SW 1271 (cell line): ENCODE data around the gene PPP1R9A.
"Not testable (repeated sequence)": the region's sequence is repeated elsewhere in the genome, so short reads cannot be mapped to it uniquely, and the experiment has no call there.

Experiments used
- DNase-seq, 2 experiments: peaks; one replicate each; lab custom pipeline; 2025; lab: John Stamatoyannopoulos, UW

The PPP1R9A gene

DNA sequence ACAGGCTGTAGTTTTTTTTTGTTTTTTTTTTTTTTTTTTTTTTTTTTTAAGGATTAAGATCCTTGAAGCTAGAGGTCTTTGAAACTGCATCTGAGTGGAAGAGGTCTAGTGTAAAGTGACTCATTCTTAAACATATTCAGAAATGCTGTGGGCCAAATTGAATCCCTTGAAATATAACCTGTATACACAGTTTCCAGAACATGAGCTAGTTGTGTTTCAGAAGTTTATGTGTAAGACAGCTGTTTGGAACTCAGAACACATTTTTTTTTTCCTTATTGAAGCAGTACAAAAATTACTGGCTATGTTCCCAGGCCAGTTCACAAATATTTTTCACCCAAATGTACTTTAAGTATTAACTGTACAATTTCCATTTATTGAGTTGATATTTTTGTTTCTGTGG is 67.9 kb downstream of the PPP1R9A start:
- no peak for DNase-seq

DNA sequence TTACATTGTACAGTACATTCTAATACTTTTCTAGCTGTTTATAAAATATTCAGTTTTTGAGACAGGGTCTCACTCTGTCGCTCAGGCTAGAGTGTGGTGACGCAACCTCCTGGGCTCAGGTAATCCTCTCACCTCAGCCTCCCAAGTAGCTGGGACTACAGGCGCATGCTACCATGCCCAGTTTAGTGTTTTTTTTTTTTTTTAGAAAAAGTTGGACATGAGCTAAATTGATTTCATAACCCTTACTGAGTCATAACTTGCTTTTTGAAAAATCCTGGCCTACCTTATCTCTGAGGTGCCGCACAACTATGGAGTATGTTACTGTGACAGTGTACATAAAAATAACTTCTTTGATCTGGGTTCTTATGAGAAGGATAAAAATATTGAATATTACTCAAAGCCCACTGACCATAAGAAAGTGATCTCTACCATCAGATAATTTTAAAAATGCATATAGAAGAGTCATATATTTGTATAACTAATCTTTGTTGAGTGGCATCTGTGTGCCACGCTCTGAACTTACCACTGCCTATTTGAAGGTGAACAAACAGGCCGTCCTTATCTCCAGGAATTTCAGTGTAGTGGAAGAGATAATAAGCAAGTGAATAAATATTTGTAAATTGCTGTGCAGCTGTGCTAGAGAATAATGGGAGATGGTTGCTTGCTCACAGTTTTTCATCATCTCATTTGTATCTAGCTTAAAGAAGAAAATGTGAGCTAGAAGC is 73.2 kb downstream of the PPP1R9A start:
- no peak for DNase-seq

DNA sequence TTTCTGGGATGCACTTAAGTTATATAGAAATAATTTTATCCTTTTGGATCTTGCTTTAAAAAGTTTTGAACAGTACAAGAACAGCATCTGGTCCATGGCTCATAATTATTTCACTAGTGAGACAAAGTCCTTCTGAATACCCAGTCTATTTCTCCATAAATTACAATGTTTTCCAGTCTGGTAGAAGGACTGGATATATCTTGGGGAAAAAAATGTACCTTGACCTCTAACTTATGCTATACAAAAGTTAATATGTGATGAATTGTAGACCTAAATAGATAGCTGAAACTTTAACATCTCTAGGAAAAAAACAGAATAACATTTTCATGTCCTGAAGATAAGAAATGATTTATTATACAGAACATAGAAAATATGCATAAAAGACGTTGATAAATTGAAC is 88.5 kb downstream of the PPP1R9A start:
- no peak for DNase-seq

DNA sequence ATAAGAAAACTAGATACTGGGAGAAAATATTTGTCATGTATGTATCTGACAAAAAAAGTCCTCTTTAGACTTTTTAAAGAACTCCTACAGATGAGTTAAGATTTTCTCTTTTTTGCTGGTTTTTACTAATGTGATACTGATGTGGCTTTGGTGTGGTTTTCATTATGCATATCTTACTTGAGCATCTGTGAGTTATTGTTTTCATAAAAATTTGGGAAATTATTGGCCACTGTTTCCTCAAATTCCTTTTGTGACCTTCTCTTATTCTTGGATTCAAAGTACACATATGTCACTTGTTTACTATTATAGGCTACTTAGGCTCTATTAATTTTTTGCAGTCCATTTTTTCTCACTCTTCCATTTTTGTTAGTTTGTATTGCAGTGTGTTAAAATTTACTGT is 89.0 kb downstream of the PPP1R9A start:
- no peak for DNase-seq

DNA sequence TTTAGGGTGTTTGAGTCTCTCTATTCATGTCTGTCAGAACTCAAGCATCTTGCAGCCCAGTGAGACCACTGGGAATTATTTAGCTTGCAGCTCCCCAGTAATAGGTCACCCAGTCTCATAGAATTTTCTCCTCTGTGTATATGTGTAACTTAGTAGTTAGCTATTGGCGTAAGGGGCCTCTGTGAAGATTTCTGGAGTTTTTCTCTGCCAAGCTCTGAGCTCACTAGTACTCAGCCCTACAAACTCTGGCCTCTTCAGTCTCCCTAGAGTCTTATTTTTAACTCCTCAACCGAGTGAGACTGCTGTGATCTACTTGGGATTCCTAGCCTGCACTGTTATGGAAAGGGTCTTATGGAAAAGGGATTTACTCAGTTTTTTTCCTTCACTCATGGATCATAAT is 90.2 kb downstream of the PPP1R9A start:
- no peak for DNase-seq

DNA sequence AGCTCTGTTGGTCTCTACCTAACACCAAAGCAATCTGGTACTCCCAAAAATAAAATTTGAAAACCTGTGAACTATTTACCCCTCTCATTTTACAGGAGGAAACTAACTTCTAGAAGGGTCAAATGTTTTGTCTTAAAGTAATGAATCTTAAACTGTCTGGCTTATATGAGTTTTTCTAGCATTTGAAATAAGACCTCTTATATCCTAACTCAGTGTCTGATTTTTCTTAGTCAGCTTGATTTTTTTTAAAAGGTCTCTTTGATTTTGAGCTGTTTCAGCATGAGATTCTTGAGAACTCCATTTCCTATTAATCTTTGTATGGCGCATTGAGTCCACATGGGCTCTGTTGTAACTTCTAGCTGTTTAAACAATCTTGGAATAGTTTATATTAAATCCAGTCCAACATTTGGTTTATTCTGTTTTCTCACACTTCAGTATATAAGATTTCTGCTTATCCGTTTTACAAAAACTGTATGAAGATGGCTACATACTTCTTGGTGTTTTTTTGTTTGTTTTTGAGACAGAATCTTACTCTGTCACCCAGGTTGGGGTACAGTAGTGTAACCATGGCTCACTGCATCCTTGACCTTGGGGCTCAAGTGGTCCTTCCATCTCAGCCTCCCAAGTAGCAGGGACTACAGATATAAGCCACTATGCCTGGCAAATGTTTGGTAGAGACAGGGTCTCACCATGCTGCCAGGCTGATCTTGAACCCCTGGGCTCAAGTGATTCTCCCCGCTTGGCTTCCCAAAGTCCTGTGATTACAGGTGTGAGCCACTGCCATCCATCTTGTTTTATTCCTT is 91.1 kb downstream of the PPP1R9A start:
- no peak for DNase-seq

DNA sequence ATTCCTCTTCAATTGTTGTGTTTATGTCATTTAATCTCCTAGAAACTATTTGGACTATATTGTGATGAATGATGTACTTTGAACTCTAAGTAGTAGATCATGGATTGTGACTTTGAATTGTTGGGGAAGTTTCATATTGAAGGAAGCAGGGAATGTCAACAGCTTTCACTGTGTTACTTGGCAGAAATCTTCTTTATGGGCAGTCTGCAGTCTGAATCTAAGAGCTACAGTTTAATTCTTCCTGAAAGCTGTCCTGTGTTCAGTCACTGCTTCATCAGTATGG is 91.6 kb downstream of the PPP1R9A start:
- DNase-seq, result no peak

DNA sequence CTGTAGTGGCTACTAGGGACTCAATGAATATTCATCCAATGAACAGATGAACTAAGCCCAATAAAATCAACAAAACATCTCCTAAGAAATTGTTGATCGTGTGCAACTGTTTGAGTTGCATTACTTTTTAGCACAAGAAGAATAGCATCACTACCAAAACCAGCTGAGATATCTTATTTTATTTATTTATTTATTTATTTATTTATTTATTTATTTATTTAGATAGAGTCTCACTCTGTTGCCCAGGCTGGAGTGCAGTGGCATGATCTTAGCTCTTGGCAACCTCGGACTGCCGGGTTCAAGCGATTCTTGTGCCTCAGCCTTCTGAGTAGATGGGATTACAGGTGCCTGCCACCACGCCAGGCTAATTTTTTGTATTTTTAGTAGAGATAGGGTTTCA is 92.2 kb downstream of the PPP1R9A start:
- DNase-seq, result not testable (repeated sequence)

DNA sequence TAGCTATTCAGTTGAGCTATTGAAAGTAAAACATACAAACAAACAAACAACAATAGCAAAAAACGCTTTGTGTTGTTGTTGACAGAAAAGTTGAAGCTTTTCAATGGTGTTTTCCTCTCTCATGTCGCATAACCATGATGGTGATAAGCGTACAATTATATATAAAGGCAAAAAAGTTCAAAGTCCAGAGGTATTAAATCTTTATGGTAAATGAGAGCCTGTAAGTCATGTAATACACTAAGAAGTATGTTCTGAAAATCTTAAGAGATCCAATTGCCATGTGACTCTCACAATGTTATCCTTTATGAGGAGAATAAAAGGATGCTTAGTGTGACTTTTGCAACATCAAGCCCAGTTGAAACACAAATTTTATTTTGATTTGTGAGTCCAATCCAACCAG is 93.9 kb downstream of the PPP1R9A start:
- no peak for DNase-seq

DNA sequence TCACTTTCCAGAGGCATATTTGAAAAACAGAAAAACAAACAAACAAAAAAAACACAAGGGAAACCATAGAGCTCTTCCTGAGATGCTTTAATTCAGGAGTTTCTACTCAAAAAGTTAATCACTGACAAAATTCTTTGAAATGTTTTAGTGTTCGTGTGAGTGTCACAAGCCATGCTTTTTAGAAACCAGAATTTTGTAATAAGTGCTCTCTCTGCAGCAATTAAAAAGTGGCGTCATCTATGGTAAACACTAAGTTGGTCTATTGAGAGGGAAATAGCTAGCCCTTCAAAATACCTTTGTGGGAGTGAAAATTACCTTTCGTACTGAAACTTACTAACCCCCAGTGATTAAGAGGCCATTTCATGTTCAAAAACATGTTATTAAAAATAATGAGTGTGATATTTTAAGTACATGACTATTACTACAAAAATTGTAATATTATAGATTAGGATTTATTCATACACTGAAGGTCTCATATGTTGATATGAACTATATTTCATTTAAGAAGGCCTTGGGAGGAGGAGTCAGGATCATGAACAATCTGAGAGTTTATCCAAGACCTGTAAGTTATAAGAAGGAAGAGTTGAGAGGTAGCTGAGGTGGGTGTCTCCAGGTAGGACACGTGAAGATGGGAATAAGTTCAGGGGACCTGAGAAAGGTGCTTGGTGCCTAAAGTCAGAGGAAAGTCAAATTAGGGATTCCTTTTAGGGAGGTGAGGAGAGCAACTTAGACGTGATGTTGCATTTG is 94.6 kb downstream of the PPP1R9A start:
- DNase-seq, result no peak

DNA sequence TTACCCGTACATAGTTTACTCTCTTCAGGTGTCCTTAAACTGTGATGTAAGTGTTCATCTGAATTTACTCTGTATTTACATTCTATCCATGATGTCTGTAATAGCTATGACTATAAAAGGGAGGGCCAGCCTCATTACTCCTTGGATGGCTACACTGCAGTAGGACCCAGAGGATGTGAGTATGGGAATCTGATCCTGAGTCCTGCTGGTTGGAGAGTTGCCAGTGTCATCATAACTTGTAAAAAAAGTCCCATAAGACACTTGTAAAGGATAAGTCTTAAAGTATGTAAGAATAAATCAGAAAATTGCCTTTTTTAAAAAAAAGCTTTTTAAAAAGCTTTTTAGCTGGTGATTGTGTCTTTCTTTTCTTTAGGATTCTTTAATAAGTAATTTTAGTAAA is 95.4 kb downstream of the PPP1R9A start:
- DNase-seq, result no peak

DNA sequence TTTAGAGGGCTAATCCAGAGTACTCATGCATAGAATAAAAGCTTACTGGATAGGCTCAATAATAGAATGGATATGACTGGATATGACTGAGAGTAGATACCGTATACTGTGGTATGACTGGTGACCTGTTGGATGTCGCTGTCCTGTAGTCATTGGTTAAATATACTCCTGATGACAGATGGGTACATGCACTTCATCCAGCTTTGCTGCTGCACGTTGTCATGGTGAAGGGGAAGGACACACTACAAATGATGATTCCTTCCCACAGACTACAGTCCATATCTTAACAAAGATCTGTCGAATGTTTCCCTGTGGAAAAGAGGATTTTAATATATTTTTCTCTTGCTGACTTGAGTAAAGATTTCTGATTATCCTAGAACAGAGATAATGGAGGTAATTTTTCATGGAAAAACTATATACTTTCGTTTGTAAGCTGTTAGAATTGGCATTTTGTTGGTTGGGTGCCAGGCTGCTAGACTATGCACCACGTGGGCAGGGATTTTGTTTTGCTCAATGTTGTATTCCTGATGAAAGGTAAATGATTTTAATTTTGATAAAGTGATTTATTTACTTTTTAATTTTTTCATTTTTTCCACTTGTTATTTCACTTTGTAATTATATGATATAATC is 97.3 kb downstream of the PPP1R9A start:
- DNase-seq, result no peak

DNA sequence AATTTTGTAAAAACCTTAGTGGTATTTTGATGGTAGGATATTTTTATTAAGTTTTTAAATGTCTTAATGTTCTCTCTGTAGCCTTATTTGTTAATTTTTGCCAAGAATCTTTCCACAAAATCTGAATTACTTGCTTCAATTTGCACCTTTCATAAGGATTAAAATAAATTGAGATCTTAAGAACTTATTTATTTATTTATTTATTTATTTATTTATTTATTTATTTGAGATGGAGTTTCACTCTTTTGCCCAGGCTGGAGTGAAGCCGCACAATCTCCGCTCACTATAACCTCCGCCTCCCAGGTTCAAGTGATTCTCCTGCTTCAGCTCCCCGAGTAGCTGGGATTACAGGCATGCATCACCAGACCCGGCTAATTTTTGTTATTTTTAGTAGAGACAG is 98.6 kb downstream of the PPP1R9A start:
- no peak for DNase-seq

DNA sequence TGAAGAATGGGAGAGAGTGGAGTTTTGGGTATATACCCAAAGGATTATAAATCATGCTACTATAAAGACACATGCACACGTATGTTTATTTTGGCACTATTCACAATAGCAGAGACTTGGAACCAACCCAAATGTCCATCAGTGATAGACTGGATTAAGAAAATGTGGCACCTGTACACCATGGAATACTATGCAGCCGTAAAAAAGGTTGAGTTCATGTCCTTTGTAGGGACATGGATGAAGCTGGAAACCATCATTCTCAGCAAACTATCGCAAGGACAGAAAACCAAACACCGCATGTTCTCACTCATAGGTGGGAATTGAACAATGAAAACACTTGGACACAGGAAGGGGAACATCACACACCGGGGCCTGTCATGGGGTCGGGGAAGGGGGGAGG is 101.4 kb downstream of the PPP1R9A start:
- not testable (repeated sequence) for DNase-seq

DNA sequence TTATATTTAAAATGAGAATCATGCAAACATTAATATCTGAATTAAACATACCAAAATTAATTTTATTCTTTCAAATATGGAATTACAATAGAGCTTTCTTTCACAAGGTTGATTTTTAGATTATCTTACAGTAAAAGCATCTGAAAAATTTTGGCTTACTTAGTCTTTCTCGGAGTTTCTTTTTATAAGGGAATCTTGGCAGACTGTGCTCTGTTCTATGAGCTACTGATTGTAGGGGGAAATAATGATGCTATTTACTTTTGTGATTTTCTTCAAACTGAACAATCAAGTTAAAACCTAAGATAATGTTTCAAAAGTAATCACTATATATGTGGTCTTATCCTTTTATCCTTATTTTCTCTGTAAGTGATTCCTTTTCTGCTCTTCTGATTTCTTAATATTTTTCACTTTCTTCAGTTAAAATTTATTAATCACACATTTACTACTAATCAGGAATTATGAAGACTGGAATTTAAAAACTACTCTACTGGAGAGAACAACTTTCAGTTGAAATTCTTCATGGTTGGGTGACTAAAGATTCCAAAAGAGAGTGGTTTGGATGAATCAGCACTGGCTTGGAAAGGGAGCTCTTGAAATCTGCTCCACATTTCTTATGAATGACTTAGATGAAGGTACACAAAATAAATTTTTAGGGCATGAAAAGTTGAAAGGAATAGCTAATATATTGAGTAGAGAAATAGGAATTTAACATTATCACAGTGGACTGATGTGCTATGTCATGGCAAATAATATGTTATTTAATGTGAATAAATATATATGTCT is 103.9 kb downstream of the PPP1R9A start:
- DNase-seq, result no peak

DNA sequence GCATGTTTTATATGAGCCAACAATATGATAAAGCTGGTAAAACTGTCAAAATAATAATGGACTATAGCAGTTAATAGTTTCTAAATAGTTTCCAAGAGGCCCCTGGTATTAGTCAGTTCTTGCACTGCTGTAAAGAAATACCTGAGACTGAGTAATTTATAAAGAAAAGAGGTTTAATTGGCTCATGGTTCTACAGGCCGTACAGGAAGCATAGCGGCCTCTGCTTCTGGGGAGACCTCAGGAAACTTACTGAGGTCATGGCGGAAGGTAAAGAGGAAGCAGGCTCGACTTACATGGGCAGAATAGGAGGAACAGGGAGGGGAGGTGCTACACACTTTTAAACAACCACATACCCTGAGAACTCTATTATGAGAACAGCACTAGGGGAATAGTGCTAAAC is 104.6 kb downstream of the PPP1R9A start:
- no peak for DNase-seq

DNA sequence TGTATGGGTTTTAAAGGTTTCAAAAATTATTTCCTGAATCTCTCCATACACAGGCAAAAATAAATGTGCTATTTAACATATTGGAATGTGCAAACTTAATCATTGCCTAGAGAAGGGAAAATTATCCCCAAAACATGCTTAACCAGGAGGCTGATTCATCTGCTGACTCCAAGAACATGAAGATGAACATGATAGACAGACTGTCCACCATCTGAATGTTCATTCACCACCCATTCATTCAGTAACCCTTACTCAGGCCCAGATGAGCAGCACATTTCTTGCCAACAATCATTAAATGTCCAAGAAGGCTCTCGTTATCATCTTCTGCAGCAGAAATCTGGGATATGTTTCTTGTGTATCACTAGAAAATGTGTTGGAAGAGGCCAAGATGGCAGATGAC is 110.6 kb downstream of the PPP1R9A start:
- no peak for DNase-seq

DNA sequence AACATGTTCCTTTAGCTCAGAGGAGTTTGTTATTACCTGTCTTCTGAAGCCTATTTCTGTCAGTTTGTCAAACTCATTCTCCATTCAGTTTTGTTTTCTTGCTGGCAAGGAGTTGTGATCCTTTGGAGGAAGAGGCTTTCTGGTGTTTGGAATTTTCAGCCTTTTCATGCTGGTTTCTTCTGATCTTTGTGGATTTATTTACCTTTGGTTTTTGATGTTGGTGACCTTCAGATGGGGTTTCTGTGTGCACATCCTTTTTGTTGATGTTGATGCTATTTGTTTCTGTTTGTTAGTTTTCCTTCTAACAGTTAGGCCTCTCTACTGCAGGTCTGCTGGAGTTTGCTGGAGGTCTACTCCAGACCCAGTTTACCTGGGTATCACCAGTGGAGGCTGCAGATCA is 118.6 kb downstream of the PPP1R9A start:
- no peak for DNase-seq

DNA sequence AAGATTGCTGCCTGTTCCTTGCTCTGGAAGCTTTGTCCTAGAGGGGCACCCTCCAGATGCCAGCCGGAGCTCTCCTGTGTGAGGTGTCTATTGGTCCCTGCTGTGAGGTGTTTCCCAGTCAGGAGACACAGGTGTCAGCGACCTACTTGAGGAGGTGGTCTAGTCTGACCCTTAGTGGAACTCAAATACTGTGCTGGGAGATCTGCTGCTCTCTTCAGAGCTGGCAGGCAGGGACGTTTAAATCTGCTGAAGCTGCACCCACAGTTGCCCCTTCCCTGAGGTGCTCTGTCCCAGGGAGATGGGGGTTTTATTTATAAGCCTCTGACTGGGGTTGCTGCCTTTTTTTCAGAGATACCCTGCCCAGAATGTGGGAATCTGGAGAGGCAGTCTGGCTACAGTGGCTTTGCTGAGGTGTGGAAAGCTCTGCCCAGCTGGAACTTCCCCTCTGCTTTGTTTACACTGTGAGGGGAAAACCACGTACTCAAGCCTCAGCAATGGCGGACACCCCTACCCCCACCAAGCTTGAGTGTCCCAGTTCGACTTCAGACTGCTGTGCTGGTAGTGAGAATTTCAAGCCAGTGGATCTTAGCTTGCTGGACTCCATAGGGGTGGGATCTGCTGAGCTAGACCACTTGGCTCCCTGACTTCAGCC is 119.2 kb downstream of the PPP1R9A start:
- no peak for DNase-seq

DNA sequence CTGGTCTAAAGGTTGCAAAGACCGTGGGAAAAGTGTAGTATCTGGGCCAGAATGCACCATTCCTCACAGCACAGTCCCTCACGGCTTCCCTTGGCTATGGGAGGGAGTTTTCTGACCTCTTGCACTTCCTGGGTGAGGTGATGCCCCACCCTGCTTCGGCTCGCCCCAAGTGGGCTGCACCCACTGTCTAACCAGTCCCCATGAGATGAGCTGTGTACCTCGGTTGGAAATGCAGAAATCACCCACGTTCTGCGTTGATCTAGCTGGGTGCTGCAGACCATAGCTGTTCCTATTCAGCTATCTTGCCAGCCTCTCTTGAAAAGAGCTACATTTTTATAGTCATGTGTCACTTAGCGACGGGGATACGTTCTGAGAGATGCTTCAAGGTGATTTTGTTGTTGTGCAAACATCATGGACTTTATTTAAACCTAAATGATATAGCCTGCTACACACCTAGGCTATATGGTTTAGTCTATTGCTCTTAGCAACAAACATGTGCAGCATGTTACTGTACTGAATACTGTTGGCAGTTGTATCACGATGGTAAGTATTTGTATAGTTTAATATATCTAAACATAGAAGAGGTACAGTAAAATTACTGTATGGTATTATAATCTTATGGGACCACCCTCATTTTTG is 120.0 kb downstream of the PPP1R9A start:
- no peak for DNase-seq

DNA sequence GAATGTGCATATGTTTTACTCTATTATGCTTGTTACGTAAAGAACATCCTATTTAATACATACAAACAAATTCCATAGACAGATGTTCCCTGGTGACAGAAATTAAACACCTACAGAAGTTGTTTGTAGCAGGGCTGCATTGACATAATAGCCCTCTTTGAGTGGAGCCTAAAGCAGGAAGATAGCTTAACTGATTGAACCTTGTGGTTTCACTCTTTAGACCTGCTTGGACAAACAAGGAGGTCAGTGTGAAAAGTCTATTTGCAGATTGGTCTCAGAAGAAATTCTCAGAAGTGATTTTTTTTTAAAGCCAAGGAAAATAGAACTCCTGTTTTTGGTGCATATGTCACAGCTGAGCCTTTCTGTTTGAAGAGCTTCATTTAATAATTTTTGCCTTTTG is 121.3 kb downstream of the PPP1R9A start:
- DNase-seq, result no peak
